ENCODE results near the gene POLE4.

The POLE4 gene

DNA sequence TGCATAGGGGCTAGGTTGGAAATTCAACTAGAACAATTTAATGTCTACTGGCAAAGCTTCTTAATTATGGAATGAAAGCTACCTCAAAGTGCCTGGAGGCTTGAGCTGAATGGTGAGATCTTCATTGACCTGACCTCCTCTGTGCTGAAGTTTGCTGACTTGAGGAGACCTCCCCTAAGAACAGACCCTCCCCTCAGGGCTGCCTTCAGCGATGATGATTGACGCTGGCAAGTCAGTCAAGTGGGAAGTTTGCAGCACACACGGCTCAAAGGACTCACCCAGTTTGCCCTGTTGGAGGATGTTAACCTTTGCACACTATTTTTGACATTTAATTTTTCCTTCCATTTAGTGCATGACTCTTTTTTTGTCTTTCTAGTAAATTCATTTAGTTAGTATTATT, 17.2 kb upstream of the POLE4 start:
- no peak for DNase-seq

DNA sequence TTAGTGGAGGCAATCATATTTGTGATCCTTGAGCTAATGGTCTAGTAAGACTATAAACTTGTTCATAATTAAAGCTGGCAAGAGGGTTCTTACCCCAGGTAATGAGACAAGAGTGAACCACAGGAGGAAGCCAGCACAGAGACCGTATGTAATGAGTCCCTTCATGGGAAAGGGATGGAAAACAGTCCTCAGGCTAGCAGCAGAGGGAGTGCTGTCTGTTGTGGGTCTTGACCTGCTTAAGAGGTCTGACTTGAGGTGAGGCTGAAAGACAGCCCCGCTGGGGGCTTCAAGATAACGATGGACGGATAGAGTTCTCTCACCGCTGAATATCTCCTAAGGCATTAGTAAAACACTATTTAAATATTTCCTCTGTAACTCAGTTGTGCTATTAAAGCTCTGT, 16.2 kb upstream of the POLE4 start:
- no peak for DNase-seq

DNA sequence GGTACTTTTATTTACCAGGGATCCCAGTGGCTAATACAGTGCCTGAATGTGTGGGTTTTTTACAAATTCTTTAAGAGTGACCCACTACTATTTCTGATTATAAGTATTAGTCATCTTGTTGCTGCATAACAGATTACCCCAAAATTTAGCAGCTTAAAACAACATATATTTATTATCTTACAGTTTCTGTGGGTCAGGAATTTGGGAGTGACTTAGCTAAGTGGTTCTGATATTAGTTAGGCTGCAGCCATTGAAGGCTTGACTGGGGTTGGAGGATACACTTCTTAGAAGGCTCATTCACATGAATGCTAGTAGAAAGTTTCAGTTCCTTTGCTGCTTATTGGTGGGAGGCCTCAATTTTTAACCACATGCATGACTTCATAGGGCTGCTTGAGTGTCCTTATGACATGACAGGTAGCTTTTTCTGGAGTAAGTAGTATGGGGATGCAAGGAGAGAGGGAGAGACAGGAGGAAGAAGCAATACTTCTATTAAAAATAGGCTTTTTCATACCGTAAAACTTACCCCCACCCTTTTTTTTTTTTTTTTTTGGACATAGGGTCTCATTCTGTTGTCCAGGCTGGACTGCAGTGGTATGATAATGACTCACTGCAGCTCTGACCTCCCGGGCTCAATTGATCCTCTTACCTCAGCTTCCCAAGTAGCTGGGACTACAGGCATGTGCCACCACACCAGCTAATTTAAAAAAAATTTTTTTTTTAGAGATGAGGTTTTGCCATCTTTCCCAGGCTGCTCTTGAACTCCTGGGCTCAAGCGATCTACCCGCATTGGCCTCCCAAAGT, 13.3 kb upstream of the POLE4 start:
- no peak for DNase-seq

DNA sequence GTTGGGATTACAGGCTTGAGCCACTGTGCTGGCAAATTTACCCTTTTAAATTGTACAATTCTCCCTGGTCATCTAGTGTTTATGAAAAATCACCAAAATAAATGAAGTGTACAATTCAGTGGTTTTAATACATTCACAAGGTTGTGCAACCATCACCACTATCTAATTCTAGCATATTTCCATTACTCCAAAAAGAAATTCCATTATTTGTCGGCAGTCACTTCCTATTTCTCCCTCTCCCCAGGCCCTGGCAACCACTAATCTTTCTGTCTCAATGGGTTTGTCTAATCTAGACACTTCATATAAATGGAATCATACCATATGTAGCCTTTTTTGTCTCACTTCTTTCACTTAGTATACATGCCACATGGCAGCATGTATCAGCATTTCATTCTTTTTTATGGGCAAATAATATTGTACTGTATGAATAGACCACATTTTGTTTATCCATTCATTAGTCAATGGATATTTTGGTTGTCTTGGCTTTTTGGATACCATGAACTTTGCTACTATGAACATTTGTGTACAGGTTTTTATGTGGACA, 12.6 kb upstream of the POLE4 start:
- no peak for DNase-seq

DNA sequence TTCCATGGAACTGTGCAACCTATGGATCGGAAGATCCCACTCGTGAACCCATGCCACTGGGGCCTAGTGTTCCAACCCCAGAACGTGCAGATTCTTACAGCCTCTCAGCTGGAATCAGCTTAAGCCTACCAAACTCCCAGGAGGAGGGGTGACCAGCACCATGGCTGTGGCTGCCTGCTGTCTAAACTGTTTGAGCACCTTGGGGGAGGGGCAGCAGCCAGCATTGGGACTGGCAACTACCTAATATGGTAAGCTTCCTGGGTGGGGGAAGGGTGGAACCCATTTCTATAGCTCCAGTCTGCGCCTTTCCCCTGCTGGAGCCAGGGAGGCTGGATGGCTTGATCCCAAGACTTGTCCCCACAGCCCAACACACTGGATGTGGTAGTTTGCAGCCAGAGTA, 10.7 kb upstream of the POLE4 start:
- no peak for DNase-seq

DNA sequence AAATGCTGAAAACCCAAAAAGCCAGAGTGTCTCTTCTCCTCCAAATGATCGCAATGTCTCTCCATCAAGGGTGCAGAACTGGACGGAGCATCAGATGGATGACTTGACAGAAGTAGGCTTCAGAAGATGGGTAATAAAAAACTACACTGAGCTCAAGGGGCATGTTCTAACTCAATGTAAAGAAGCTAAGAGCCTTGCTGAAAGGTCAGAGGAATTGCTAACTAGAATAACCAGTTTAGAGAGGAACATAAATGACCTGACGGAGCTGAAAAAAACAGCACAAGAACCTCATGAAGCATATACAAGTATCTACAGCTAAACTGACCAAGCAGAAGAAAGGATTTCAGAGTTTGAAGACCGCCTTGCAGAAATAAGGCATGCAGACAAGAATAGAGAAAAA, 9.7 kb upstream of the POLE4 start:
- no peak for DNase-seq

DNA sequence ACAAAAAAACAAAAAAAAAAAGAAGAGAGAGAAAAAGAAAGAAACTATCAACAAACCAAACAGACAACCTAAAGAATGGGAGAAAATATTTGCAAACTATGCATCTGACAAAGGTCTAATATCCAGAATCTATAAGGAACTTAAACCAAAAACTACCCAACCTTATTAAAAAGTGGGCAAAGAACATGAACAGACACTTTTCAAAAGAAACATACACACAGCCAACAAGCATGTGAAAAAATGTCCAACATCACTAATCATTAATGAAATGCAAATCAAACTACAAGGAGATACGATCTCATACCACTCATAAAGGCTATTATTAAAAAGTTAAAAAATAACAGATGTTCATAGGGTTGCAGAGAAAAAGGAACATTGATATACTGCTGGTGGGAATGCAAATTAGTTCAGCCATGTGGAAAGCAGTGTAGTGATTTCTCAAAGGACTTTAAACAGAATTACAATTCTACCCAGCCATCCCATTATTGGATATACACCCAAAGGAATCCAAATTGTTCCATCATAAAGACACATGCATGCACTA, 7.2 kb upstream of the POLE4 start:
- no peak for DNase-seq

DNA sequence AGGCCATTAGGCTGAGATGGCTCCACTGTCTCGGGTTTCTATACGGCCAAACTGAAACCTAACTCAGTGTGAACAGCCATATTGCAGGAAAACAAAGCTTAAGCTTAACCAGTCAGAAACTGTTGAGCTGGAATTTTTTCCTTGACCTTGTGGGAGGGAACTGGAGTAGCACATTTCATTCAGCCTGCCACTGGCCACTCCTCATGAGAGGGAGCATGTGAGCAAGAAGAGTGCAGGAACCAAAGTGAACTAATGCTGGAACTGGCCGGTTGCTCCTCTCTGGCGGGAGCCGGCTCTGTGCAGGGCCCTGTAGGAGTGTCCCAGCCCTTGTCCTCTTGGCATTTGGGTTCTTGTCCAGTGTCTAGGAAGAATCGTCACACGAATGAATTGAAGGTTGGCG, 5.9 kb upstream of the POLE4 start:
- no peak for DNase-seq

DNA sequence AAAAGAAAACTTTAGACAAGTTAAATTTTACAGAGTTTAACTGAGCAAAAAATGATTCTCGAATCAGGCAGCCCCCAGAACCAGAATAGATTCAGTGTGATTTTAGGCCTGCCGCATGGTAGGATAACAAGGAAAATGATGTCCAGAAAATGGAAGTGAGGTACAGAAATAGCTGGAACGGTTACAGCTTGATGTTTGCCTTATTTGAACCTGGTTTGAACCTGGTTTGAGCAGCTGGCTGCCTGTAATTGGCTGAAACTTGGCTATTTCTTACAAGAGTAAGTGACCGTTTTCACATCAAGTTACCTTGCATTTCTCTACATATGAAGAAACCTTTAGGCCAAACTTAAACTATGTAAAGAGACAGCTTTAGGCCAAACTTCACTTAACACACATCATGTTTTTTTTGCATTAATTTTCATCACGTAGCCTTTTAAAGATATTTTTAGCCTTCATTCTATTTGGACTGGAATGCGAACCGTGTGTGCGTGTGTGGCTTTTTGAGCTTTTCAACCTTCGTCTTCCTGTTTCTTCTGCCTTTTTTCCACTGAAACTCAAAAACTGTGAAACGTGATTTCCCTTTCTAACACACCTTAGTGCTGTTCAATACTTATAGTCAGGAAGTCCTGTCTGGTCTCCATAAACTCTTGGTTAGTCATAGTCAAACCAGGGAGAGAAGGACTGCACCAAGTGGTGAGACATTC, 4.5 kb upstream of the POLE4 start:
- DNase-seq, result no peak

DNA sequence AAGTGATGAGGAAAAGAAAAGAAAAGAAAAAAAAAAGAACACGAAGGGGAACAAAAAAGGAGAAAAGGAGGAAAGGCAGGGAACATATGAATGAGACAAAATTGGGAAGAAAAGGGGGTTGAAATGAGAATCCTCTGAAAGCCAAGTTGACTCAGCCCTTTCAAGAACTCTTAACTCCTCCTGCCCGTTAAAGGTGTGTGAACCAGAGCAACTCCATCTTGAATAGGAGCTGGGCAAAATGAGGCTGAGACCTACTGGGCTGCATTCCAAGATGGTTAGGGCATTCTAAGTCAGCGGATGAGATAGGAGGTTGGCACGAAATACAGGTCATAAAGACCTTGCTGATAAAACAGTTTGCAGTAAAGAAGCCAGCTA, 4.0 kb upstream of the POLE4 start:
- no peak for DNase-seq

DNA sequence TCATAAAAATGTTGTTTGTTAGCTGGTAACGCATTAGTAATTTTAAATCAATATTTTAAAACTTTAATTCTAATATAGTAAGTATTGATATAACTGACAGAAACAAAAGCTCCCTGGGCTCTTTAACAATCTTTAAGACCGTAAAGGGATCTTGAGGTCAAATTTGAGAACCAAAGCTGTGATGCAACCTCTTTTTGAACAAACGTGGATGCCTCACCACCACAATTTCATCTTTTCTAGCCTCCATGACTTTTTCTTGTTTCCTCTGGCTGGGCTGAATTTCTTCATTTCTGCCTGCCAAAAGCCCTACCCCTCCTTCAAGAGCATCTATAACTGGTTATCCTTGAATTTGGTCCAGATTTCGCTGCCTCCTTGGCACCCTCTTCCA, 563 bp upstream of the POLE4 start:
- DNase-seq, result no peak

DNA sequence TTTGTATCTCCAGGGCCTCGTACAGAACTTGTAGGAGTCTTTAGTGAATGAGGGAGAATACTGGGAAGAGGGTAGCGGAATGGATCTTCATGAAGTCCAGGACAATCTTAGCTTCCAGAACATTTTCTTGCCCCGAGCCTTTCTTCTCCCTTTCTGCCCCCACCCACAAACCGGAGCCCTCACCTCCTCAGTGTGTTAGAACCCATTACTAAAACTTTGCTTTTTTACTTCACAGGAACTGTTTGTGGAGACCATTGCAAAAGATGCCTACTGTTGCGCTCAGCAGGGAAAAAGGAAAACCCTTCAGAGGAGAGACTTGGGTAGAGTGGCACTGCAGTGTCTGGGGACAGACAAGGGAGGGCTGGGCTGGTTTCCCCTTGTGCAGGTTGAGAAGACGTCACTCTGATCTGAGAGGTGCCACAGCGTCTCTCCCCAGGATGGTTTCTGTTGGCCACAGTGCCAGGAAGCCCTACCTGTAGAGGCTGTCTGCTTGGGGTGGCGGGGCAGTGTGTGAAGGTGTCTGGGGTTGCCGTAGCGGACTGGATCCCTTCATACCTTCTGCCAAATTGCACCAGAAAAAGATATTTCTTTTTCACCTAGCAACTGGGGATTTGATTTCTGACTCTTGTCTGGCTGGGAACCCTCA, 786 bp downstream of the POLE4 start:
- no peak for DNase-seq

DNA sequence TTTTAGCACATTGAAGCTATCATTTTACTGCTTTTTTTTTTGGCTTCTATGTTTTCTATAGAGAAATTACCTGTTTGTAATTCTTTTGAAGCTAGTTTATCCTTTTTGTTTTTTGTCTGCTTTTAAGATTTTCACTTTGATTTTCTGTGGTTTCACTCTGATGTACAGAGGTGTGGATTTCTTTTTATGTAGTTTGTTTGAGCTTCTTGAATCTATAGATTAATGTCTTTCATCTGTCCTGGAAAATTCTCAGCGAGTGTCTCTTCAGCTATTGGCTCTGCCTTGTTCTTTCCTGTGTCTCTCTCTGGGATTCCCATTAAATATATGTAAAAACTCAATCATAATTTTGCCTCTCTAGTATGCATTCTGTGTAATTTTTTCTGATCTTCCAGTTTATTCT, 8.4 kb downstream of the POLE4 start:
- no peak for DNase-seq

DNA sequence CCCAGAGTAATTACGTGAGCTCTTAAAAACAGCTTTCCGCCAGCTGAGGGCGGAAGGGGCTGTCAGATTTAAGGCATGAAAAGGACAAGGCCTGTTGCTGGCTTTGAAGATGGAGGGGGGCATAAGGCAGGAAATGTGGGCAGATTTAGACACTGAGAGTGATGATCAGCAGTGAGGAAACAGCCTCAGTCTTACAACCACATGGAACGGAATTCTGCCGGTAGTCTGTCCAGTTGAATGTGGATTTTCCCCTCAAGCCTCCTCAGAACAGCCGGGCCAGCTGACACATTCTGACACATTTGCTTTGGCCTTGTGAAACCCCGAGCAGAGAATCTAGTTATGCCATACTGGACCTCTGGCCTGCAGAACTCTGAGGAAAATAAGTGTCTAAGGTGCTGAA, 16.6 kb downstream of the POLE4 start:
- DNase-seq, result peak; percentile 17

DNA sequence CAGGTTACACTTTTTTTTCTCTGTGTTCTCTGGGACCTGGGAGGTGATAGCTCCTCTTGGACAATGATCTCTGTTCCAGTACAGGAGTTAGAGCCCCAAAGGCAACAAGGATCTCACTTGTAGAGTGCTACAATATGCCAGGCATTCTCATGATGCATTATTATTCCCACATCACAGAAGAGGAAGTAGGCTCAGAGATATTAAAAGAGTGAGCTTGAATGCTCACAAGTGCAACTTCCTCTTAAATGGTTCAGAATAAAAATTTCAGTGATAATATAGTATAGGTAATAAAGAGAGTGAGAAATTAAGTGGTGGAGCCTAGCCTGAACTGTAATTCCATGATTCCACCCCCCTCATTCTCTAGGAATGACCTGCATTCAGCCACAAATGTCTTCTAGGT, 21.4 kb downstream of the POLE4 start:
- DNase-seq, result no peak

DNA sequence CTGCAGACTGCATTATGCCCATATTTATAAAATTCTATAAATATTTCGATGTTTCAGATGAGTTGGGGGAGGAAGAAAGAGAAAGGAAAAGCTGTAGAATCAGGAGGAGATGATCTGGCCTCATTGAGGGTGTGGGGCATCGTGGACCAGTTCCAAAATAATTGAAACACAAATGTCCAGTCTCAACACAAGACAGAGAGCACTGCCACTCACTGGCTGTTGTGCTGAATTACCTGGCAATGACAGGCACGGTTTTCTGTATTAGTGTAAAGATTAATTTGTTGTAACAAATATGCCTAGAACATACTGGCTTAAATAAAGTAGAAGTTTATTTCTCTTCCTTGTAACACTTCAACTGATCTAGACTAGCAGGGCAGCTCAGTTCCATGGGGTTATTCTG, 24.1 kb downstream of the POLE4 start:
- DNase-seq, result no peak

DNA sequence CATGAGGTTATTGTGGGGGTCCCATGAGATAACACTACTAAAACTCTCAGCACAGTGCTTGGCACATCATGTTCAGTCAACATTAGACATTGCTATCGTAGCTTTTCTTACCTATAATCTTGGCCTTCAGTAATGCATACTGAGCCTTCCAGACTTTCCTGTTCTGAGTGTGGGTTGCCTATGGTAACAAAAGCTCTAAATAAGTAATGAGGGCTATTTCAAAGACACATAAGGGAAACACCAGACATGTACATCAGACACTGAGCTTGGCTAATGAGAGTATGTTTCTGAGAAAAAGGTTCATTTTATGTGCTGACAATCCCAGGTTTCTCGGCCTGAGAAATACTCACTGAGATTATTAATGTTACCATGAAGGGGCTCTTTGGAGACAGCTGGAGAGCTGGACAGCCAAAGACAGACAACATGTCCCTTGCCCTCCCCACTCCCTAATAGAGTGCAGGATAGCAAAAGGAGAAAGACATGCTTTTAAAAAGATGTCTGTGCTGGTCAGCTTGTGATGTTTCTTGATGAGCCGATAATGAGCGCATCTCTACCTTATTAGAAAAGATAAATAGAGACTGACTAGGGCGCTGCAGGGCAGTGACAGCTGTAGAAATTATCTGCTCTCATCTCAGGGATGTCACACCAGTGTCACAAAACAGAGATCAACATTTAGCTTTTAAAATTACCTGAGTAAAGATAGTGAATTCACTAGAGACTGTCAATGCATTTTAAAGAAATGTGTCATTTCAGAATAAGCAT, 25.4 kb downstream of the POLE4 start:
- peak; percentile 8 for DNase-seq

DNA sequence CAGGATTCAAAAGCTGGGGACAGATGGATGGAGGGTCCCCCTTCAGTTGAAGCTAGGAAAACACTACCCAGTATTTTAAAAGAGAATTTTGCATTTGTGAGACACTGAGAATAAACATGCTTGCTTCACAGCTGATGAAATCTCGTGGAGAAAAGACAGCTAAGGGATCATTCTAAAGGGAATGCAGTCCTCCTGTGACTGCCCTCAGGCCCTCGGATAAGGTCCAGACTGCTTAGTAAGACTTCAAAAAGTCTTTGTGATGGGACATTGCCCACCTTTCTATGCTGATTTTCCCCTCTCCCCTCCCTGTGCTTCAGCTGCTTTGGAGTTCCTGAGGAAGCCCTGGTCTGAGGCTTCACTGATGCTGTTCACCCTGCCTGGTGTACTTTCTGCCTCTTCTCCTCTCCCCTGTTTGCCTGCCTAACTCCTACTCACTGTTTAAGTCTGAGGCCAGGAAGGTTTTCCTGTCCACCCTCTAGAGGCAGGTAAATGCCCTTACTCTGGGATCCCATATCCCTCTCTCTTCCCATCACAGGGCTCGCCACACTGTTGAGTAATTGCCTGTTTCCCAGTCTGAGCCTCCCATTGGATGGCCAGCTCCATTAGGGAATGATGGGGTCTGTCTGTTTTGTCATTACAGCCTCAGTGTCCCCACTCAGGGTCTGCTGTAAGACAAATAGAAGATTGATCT, 26.6 kb downstream of the POLE4 start:
- DNase-seq, result no peak

DNA sequence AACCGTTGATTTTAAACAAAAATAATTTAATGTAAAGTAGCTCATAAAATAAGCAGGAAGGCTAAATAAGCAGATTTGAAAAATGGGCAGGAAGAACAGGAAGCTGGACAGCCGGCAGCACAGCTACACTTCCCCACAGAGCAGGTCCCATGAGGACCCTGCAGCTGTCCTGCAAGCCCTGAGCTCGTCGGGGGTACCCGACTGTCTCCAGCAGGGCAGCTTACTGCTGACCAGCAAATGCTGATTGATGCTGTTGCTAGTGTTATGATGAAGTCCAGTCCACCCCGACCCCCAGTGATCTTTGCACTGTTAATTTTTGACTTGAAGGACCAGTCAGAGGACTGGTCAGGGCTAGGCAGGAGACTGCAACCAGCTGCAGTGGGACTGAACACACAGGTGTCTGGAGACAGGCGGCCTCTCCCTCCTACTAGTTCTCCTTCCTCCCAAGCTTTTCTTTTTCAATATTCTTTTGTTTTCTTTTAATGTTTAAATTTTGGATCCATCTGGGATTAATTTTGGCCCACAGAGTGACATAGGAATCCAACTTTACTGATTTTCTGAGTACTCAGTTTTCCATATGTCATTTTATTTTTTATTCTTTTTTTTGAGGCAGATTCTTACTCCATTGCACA, 27.7 kb downstream of the POLE4 start:
- no peak for DNase-seq

DNA sequence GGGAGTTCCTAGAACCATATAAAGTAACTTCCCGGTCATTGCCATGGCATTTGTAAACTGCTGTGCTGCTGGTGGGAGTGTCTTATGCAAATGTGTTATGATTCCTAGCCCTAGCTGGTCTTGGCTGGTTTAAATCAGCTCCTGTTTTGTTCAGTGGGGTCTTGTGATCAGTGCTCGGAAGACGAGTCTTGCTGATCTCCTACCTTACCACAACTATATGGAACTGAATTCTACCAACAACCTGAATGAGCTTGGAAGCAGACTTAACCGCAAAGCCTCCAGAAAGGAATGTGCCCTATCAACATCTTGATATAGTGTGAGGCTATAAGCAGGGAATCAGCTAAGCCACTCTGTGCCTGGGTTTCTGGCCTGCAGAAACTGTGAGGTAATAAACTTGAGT, 33.5 kb downstream of the POLE4 start:
- no peak for DNase-seq

DNA sequence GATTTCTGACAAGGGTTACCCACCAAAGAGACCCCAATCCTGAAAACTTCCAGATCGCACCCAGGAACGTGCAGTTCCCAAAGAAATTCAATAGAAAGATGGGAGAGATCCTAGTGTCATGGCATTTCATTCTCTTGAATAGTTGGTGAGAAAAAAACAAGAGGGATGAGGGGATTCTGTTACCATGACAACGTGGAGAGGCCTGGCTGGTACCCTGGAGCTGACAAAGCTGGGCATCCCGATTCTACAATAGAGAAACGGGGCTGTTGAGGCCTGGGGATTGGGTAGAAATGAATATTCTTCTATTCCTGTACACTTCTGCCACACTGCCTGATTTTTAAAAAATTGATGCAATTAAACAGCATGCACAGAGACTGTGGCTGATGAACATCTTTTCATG, 41.0 kb downstream of the POLE4 start:
- DNase-seq, result no peak

DNA sequence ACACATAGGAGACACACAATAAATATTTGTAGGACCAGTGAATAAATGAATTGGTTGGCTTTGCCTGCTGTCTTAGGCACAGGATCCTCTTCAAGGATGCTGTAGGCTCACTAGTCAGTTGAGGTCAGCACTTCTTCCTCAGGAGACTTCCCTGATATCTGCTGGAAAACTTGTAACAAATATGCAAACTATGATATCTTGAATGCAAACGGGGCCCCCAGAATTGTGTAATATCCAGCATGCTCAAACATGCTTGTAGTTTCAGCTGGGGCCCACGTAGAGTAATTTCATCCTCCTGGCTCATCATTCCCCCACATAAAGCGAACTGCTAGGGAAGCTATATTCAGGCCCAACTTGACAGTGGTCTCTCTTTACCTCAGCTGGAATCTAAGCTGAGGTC, 43.6 kb downstream of the POLE4 start:
- no peak for DNase-seq
